NK-92 (cell line): Measurements from ENCODE around the gene SERF1A.
"Not testable (repeated sequence)": the region's sequence is repeated elsewhere in the genome, so short reads cannot be mapped to it uniquely, and the experiment has no call there.

Source experiments
- DNase-seq: peaks from one replicate; lab custom pipeline; 2025; ENCODE audit not compliant: unreplicated experiment; lab: John Stamatoyannopoulos, UW

Gene SERF1A

GRCh38 chr5:70900533-70901271 lies at the start of gene SERF1A:
TSS of gene SERF1A (plus strand) at chr5:70900669. CDS start at chr5:70900870, 201 bp downstream.
- not testable (repeated sequence) for DNase-seq

- not testable (repeated sequence) for DNase-seq
These were observed 33.7 kb upstream of the SERF1A start for GRCh38 chr5:70866778-70867177.

GRCh38 chr5:70870626-70871025 lies 29.8 kb upstream of the SERF1A start:
- DNase-seq, result not testable (repeated sequence)

- DNase-seq, result not testable (repeated sequence)
These were observed 4.4 kb upstream of the SERF1A start for GRCh38 chr5:70896076-70896475.

- DNase-seq, result not testable (repeated sequence)
These were observed 753 bp downstream of the SERF1A start for GRCh38 chr5:70901272-70901571.

GRCh38 chr5:70906624-70907023 lies 6.2 kb downstream of the SERF1A start:
- not testable (repeated sequence) for DNase-seq

- not testable (repeated sequence) for DNase-seq
These were observed 16.4 kb downstream of the SERF1A start for GRCh38 chr5:70916829-70917228.

- DNase-seq, result not testable (repeated sequence)
These were observed 24.7 kb downstream of the SERF1A start for GRCh38 chr5:70925211-70925562.

GRCh38 chr5:70931709-70932368 lies 31.4 kb downstream of the SERF1A start:
- not testable (repeated sequence) for DNase-seq

- not testable (repeated sequence) for DNase-seq
These were observed 32.1 kb downstream of the SERF1A start for GRCh38 chr5:70932560-70932959.

GRCh38 chr5:70953068-70953467 lies 52.6 kb downstream of the SERF1A start:
- DNase-seq, result not testable (repeated sequence)
